Spleen (tissue), 7 donors: ENCODE measurements around the gene LRSAM1.

Experiments
- POLR2A ChIP-seq, 3 donors: fragments of 450-650 bp; IDR thresholded peaks; one replicate each; pipeline ENCODE4 v1.5.1; 2017; ENCODE audit warnings: antibody characterized with exemption in 3 of 3, mild to moderate bottlenecking in 1 of 3
- POLR2AphosphoS5 ChIP-seq, 3 donors: sonication (generic); formaldehyde crosslinking; IDR thresholded peaks; one replicate each; pipeline ENCODE4 v1.5.1; 2017; ENCODE audit warnings: antibody characterized with exemption in 3 of 3
- TF ChIP-seq, protein P1 (sequence below), 11 experiments: fragments of 200-600 bp in 7 of 11; fragments of 450-650 bp in 4 of 11; sonication (generic) in 4 of 11; IDR thresholded peaks in 8 of 11; conservative IDR thresholded peaks in 3 of 11; 1 replicate in 7 of 11; 2 replicates in 4 of 11; pipeline versions ENCODE4 v1.4.0 to v1.8.0; 2016 to 2021; ENCODE audit warnings: antibody characterized with exemption in 11 of 11, inconsistent platforms in 4 of 11, mild to moderate bottlenecking in 1 of 11
- donor health status: DM: no; HTN: no; CAD: no; lungs with moderate emphysema.
- donor health status: DM: no; HTN: no; CAD: no.
- donor health status: DM: no; HTN: no; CAD: no.

DNA sequence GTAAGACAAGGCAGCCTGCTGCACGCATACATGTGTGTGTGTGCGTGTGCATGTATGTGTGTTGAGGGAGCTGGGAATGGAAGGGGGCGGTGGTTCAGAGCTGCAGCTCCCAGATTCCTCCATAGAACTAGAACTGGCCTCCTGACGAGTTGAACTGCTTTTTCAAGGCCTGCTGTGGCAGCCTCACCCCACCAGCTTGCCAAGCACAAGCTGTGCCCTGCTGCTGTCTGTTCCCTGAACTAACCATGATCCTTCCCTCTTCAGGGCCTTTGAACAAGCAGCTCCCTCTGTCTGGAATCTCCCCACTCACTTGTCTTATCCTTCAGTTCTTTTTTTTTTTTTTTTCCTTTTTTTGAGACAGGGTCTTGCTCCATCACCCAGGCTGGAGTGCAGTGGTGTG lies 22.6 kb downstream of the LRSAM1 start:
- TF ChIP-seq, protein P1, sequence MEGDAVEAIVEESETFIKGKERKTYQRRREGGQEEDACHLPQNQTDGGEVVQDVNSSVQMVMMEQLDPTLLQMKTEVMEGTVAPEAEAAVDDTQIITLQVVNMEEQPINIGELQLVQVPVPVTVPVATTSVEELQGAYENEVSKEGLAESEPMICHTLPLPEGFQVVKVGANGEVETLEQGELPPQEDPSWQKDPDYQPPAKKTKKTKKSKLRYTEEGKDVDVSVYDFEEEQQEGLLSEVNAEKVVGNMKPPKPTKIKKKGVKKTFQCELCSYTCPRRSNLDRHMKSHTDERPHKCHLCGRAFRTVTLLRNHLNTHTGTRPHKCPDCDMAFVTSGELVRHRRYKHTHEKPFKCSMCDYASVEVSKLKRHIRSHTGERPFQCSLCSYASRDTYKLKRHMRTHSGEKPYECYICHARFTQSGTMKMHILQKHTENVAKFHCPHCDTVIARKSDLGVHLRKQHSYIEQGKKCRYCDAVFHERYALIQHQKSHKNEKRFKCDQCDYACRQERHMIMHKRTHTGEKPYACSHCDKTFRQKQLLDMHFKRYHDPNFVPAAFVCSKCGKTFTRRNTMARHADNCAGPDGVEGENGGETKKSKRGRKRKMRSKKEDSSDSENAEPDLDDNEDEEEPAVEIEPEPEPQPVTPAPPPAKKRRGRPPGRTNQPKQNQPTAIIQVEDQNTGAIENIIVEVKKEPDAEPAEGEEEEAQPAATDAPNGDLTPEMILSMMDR (IDR thresholded peaks at IDR 0.05 in 8 of 11, conservative IDR thresholded peaks at IDR 0.05 in 3 of 11) = no peak
- TF ChIP-seq POLR2A (IDR thresholded peaks at IDR 0.05) (no peak), POLR2AphosphoS5 (IDR thresholded peaks at IDR 0.05) (no peak)
